ENCODE measurements around the gene TCF7L1.

DNA sequence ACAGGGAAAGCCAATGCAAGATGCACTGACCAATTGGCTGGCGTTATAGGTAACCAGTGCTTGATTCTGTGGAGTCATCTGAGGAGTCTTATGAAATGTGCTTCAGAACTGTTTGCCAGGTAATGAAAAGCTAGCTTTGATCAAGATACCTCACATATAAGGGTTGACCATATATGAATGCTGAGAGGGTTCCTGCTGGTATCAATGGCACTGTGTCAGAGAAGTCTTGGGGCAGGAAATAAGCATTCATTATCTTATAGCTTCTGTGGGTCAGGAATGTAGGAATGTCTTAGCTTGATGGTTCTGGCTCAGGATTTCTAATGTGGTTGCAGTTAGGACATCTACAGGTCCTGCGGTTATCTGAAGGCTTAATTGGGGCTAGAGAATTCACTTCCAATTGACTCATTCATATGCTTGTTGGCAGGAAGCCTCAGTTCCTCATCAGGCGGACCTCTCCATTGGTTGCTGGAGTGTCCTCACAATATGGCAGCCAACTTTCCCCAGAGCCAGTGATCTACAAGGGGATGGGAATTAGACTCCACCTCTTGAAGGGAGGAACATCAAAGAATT lies 22.1 kb upstream of the TCF7L1 start:
- TF ChIP-seq, protein P1, sequence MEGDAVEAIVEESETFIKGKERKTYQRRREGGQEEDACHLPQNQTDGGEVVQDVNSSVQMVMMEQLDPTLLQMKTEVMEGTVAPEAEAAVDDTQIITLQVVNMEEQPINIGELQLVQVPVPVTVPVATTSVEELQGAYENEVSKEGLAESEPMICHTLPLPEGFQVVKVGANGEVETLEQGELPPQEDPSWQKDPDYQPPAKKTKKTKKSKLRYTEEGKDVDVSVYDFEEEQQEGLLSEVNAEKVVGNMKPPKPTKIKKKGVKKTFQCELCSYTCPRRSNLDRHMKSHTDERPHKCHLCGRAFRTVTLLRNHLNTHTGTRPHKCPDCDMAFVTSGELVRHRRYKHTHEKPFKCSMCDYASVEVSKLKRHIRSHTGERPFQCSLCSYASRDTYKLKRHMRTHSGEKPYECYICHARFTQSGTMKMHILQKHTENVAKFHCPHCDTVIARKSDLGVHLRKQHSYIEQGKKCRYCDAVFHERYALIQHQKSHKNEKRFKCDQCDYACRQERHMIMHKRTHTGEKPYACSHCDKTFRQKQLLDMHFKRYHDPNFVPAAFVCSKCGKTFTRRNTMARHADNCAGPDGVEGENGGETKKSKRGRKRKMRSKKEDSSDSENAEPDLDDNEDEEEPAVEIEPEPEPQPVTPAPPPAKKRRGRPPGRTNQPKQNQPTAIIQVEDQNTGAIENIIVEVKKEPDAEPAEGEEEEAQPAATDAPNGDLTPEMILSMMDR (IDR thresholded peaks at IDR 0.05; ENCODE audit: poor library complexity, severe bottlenecking), result no peak
- TF ChIP-seq EZH2 (IDR thresholded peaks at IDR 0.05; ENCODE audit: borderline replicate concordance, insufficient read depth, low read length, poor library complexity, severe bottlenecking) (no peak), POLR2AphosphoS5 (IDR thresholded peaks at IDR 0.05) (no peak), RAD21 (conservative IDR thresholded peaks at IDR 0.05) (no peak), TAF1 (IDR thresholded peaks at IDR 0.05; ENCODE audit: low read depth) (no peak), EP300 (conservative IDR thresholded peaks at IDR 0.05; ENCODE audit: poor library complexity, severe bottlenecking) (no peak)
- TF ChIP-seq, protein P2, sequence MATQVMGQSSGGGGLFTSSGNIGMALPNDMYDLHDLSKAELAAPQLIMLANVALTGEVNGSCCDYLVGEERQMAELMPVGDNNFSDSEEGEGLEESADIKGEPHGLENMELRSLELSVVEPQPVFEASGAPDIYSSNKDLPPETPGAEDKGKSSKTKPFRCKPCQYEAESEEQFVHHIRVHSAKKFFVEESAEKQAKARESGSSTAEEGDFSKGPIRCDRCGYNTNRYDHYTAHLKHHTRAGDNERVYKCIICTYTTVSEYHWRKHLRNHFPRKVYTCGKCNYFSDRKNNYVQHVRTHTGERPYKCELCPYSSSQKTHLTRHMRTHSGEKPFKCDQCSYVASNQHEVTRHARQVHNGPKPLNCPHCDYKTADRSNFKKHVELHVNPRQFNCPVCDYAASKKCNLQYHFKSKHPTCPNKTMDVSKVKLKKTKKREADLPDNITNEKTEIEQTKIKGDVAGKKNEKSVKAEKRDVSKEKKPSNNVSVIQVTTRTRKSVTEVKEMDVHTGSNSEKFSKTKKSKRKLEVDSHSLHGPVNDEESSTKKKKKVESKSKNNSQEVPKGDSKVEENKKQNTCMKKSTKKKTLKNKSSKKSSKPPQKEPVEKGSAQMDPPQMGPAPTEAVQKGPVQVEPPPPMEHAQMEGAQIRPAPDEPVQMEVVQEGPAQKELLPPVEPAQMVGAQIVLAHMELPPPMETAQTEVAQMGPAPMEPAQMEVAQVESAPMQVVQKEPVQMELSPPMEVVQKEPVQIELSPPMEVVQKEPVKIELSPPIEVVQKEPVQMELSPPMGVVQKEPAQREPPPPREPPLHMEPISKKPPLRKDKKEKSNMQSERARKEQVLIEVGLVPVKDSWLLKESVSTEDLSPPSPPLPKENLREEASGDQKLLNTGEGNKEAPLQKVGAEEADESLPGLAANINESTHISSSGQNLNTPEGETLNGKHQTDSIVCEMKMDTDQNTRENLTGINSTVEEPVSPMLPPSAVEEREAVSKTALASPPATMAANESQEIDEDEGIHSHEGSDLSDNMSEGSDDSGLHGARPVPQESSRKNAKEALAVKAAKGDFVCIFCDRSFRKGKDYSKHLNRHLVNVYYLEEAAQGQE (IDR thresholded peaks at IDR 0.05; ENCODE audit: borderline replicate concordance), result no peak
